ENCODE measurements around the gene EPHA7. TPM values are rescaled to one million over a fixed set of nuclear protein-coding genes. Genes with fewer than 3 reads are reported as not detected.

The EPHA7 gene
- total and polyA plus RNA-seq, 2 donors (not counting 3 experiments of a cell fraction or from before 2014, with no cell fraction given), result not detected

- no peaks in the 10 kb centered on the region for H3K27me3 ChIP-seq (ENCODE audit: control insufficient read depth in 2 of 2, insufficient read depth in 2 of 2, low read length in 2 of 2)
- ChIA-PET POLR2A (no interaction called here), CTCF (no interaction called here)
- DNase-seq (ENCODE audit: low read depth, low spot score) (no peak), FAIRE-seq (no peak)
- no peaks in the 10 kb centered on the region for H3K9me1 ChIP-seq (replicated peaks; ENCODE audit: control insufficient read depth, extremely low read depth, insufficient read depth, low read length)
- H2AFZ ChIP-seq (ENCODE audit: low read depth, low read length), result no peak overlapping the region
- no peaks in the 10 kb centered on the region for H4K20me1 ChIP-seq (replicated peaks; ENCODE audit: control insufficient read depth, extremely low read depth, insufficient read depth, low read length)
- no peak overlapping the region for H3K9ac ChIP-seq (replicated peaks; ENCODE audit: extremely low read depth, insufficient read depth, low read length)
- no peak for TF ChIP-seq CTCF (IDR thresholded peaks at IDR 0.05; ENCODE audit: extremely low read depth in 1 of 2, insufficient read depth in 1 of 2, low read depth in 1 of 2, low read length in 2 of 2)
- TF ChIP-seq MYC (IDR thresholded peaks at IDR 0.05; ENCODE audit: low read depth, low read length), result no peak
- no peak for TF ChIP-seq EZH2 (IDR thresholded peaks at IDR 0.05; ENCODE audit: borderline replicate concordance, low read depth, low read length, severe bottlenecking)
- TF ChIP-seq POLR2A (IDR thresholded peaks at IDR 0.05; ENCODE audit: low read depth, low read length), result no peak
- TF ChIP-seq, protein P1, sequence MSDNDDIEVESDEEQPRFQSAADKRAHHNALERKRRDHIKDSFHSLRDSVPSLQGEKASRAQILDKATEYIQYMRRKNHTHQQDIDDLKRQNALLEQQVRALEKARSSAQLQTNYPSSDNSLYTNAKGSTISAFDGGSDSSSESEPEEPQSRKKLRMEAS (IDR thresholded peaks at IDR 0.05; ENCODE audit: insufficient read depth, insufficient read length), result no peak
- BruUV-seq (replicated peaks), result no TSS peak
- no peak overlapping the region for H3K4me3 ChIP-seq (replicated peaks in 1 of 3; ENCODE audit: insufficient read depth in 1 of 3, low read depth in 1 of 3, low read length in 3 of 3)
- dilution Hi-C loops (cut with MboI; ENCODE audit: extremely low pct_ligation_motif_present, low sequenced_read_pairs) (no loop called here), intact Hi-C loops (cut with micrococcal nuclease) (no loop called here)
- H3K4me2 ChIP-seq (ENCODE audit: insufficient read depth, low read length), result no peak overlapping the region
- H3K36me3 ChIP-seq (ENCODE audit: control insufficient read depth in 2 of 2, extremely low read depth in 1 of 2, insufficient read depth in 2 of 2, low read length in 2 of 2), result no peaks in the 10 kb centered on the region
- H3K79me2 ChIP-seq (ENCODE audit: control insufficient read depth, insufficient read depth, low read length), result no peaks in the 10 kb centered on the region
- no peaks in the 10 kb centered on the region for H3K4me1 ChIP-seq (ENCODE audit: control insufficient read depth, extremely low read depth, insufficient read depth, low read length)
- H3K9me3 ChIP-seq (replicated peaks; ENCODE audit: control insufficient read depth, insufficient read depth, low read length), result no peaks in the 10 kb centered on the region
- no peak overlapping the region for H3K27ac ChIP-seq (ENCODE audit: insufficient read depth, low read depth, low read length)
These were observed 81.5 kb downstream of the EPHA7 start for GRCh38 chr6:93337772-93338394.

- no peak for FAIRE-seq
- Histone ChIP-seq H3K4me2 (ENCODE audit: insufficient read depth, low read length) (no peak overlapping the region), H3K27me3 (ENCODE audit: control insufficient read depth in 2 of 2, insufficient read depth in 2 of 2, low read length in 2 of 2) (no peaks in the 10 kb centered on the region), H3K4me3 (replicated peaks in 1 of 3; ENCODE audit: insufficient read depth in 1 of 3, low read depth in 1 of 3, low read length in 3 of 3) (no peak overlapping the region), H3K27ac (ENCODE audit: insufficient read depth, low read depth, low read length) (no peak overlapping the region), H3K9ac (replicated peaks; ENCODE audit: extremely low read depth, insufficient read depth, low read length) (no peak overlapping the region), H3K9me3 (replicated peaks; ENCODE audit: control insufficient read depth, insufficient read depth, low read length) (no peaks in the 10 kb centered on the region), H3K36me3 (ENCODE audit: control insufficient read depth in 2 of 2, extremely low read depth in 1 of 2, insufficient read depth in 2 of 2, low read length in 2 of 2) (no peaks in the 10 kb centered on the region), H2AFZ (ENCODE audit: low read depth, low read length) (no peak overlapping the region), H4K20me1 (replicated peaks; ENCODE audit: control insufficient read depth, extremely low read depth, insufficient read depth, low read length) (no peaks in the 10 kb centered on the region), H3K79me2 (ENCODE audit: control insufficient read depth, insufficient read depth, low read length) (no peaks in the 10 kb centered on the region), H3K4me1 (ENCODE audit: control insufficient read depth, extremely low read depth, insufficient read depth, low read length) (no peaks in the 10 kb centered on the region), H3K9me1 (replicated peaks; ENCODE audit: control insufficient read depth, extremely low read depth, insufficient read depth, low read length) (no peaks in the 10 kb centered on the region)
- intact Hi-C loops (cut with micrococcal nuclease), result no loop called here
- DNase-seq (ENCODE audit: low read depth, low spot score), result no peak
- dilution Hi-C loops (cut with MboI; ENCODE audit: extremely low pct_ligation_motif_present, low sequenced_read_pairs), result no loop called here
- no TSS peak for BruUV-seq (replicated peaks)
- TF ChIP-seq JUN (IDR thresholded peaks at IDR 0.05; ENCODE audit: borderline replicate concordance, insufficient read depth, insufficient read length, low read depth) (no peak), GATA2 (IDR thresholded peaks at IDR 0.05; ENCODE audit: insufficient read depth, insufficient read length, low read depth, low read length) (no peak), FOS (IDR thresholded peaks at IDR 0.05; ENCODE audit: borderline replicate concordance, insufficient read depth, low read length) (no peak), POLR2AphosphoS5 (IDR thresholded peaks at IDR 0.05; ENCODE audit: insufficient read depth, low read depth, low read length) (no peak), EZH2 (IDR thresholded peaks at IDR 0.05; ENCODE audit: borderline replicate concordance, low read depth, low read length, severe bottlenecking) (no peak), POLR2A (IDR thresholded peaks at IDR 0.05; ENCODE audit: low read depth, low read length) (no peak), CTCF (IDR thresholded peaks at IDR 0.05; ENCODE audit: extremely low read depth in 1 of 2, insufficient read depth in 1 of 2, low read depth in 1 of 2, low read length in 2 of 2) (no peak), MYC (IDR thresholded peaks at IDR 0.05; ENCODE audit: low read depth, low read length) (no peak)
- TF ChIP-seq, protein P1 (IDR thresholded peaks at IDR 0.05; ENCODE audit: insufficient read depth, insufficient read length), result no peak
- ChIA-PET CTCF (no interaction called here), POLR2A (no interaction called here)
These were observed 82.3 kb downstream of the EPHA7 start for GRCh38 chr6:93337014-93337413.

All from endothelial cell of umbilical vein (primary cell).